ENCODE data around the gene IGSF11. TPM values are rescaled to one million over a fixed set of nuclear protein-coding genes. Genes with fewer than 3 reads are reported as not detected.

IGSF11 gene
- polyA plus RNA-seq, 3 donors: not detected

DNA sequence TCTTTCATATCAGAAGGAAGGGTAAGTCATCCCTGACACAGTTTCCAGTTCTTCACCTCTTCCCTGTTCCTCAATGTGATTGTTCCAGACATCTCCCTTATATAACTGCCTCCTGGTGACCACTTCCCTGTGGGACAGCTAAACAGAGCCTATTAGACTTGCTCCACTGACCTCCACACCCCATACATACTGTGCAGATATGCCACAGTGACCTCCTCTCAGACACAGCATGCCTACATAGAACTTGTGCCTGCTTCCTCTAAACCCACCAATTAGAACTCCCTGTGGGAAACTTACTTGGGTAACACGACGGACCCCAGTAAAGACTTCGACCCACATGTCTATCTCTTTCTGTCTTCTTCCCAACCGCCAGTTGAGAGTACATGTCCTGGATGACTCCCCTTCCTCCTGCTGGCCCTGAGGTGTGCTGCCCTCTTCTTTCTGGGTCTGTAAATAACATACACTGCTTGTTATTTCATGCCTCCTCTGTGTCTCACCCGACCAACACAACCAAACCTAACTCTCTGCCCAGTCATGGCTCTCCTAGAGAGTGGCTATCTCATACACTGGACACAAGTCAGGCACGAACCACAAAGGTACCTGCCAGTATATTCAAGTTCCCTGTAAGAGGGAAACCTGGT lies 53.0 kb downstream of the IGSF11 start:
- peaks cover 0 to 11% (median 4%) of the 10 kb centered on the region in 7 donors for H3K9me3 Mint-ChIP-seq
- no peak overlapping the region for H3K4me2 ChIP-seq (replicated peaks; ENCODE audit: extremely low read depth, low read length, poor library complexity, severe bottlenecking)
- H2AFZ ChIP-seq (ENCODE audit: insufficient read depth, low read depth, low read length, poor library complexity, severe bottlenecking): no peak overlapping the region
- H3K4me1 ChIP-seq (ENCODE audit: control insufficient read depth in 1 of 2, insufficient read depth in 2 of 2, low read length in 2 of 2): no peaks in the 10 kb centered on the region
- no peak overlapping the region for H3K4me3 ChIP-seq (replicated peaks in 1 of 3; ENCODE audit: low read depth in 2 of 3, low read length in 3 of 3)
- no peaks in the 10 kb centered on the region for H3K27me3 ChIP-seq (ENCODE audit: control insufficient read depth in 2 of 2, insufficient read depth in 2 of 2, low read length in 2 of 2)
- DNase-seq: no peak
- H3K9me3 ChIP-seq (replicated peaks in 1 of 2; ENCODE audit: control insufficient read depth in 1 of 2, insufficient read depth in 1 of 2, low read length in 2 of 2): peaks cover 0 to 6% of the 10 kb centered on the region in 2 donors
- TF ChIP-seq, protein P1, sequence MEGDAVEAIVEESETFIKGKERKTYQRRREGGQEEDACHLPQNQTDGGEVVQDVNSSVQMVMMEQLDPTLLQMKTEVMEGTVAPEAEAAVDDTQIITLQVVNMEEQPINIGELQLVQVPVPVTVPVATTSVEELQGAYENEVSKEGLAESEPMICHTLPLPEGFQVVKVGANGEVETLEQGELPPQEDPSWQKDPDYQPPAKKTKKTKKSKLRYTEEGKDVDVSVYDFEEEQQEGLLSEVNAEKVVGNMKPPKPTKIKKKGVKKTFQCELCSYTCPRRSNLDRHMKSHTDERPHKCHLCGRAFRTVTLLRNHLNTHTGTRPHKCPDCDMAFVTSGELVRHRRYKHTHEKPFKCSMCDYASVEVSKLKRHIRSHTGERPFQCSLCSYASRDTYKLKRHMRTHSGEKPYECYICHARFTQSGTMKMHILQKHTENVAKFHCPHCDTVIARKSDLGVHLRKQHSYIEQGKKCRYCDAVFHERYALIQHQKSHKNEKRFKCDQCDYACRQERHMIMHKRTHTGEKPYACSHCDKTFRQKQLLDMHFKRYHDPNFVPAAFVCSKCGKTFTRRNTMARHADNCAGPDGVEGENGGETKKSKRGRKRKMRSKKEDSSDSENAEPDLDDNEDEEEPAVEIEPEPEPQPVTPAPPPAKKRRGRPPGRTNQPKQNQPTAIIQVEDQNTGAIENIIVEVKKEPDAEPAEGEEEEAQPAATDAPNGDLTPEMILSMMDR (IDR thresholded peaks at IDR 0.05): no peak
- no peaks in the 10 kb centered on the region for H4K20me1 ChIP-seq (ENCODE audit: insufficient read depth, low read length)
- intact Hi-C loops (cut with micrococcal nuclease): no loop called here
- H3K27ac ChIP-seq (ENCODE audit: low read depth in 1 of 2, low read length in 2 of 2): no peak overlapping the region
- H3K27me3 Mint-ChIP-seq (ENCODE audit: low read depth in 3 of 3): peaks cover 0 to 4% (median 0%) of the 10 kb centered on the region in 3 donors
- 89% methylated on average over 6 of the region's 6 CpGs for WGBS (ENCODE audit: insufficient coverage)
- no peaks in the 10 kb centered on the region for H3K36me3 Mint-ChIP-seq
- H3K36me3 ChIP-seq (replicated peaks in 1 of 2; ENCODE audit: control insufficient read depth in 1 of 2, insufficient read depth in 2 of 2, low read length in 2 of 2): no peaks in the 10 kb centered on the region
- no peak overlapping the region for H3K4me3 Mint-ChIP-seq
- H3K79me2 ChIP-seq (ENCODE audit: insufficient read depth, low read length): no peaks in the 10 kb centered on the region
- no peak overlapping the region for H3K9ac ChIP-seq (ENCODE audit: insufficient read depth, low read length, poor library complexity, severe bottlenecking)
- H3K27ac Mint-ChIP-seq: peak overlapping the region in 1 of 7 donors; percentile 18
- no peaks in the 10 kb centered on the region for H3K4me1 Mint-ChIP-seq

DNA sequence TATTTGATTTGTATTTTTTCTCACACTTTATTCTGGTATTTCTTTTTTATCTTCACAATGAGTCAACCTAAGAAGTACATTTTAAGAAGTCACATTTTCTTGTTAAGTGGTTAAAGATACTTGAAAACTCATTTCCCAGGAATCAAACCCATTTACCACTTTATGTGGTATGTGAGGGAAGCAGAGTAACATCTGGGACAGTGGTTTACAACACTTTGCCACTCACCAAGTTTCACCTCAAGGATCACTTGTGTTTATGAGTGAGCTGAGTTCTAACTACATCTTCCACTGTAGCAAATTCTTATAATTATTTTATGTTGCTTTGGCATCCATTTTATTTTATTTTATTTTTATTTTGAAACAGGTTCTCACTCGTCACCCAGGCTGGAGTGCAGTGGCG lies 53.8 kb downstream of the IGSF11 start:
- no peaks in the 10 kb centered on the region for H3K27me3 ChIP-seq (ENCODE audit: control insufficient read depth in 2 of 2, insufficient read depth in 2 of 2, low read length in 2 of 2)
- no peaks in the 10 kb centered on the region for H3K36me3 ChIP-seq (replicated peaks in 1 of 2; ENCODE audit: control insufficient read depth in 1 of 2, insufficient read depth in 2 of 2, low read length in 2 of 2)
- H3K27me3 Mint-ChIP-seq (ENCODE audit: low read depth in 3 of 3): peaks cover 0 to 4% (median 0%) of the 10 kb centered on the region in 3 donors
- H2AFZ ChIP-seq (ENCODE audit: insufficient read depth, low read depth, low read length, poor library complexity, severe bottlenecking): no peak overlapping the region
- intact Hi-C loops (cut with micrococcal nuclease): no loop called here
- H3K4me3 ChIP-seq (replicated peaks in 1 of 3; ENCODE audit: low read depth in 2 of 3, low read length in 3 of 3): no peak overlapping the region
- H3K27ac Mint-ChIP-seq: no peak overlapping the region
- WGBS (ENCODE audit: insufficient coverage): no CpG with 5 or more reads among the region's 2 CpGs
- no peak overlapping the region for H3K4me3 Mint-ChIP-seq
- H3K4me1 ChIP-seq (ENCODE audit: control insufficient read depth in 1 of 2, insufficient read depth in 2 of 2, low read length in 2 of 2): no peaks in the 10 kb centered on the region
- H3K9ac ChIP-seq (ENCODE audit: insufficient read depth, low read length, poor library complexity, severe bottlenecking): no peak overlapping the region
- no peaks in the 10 kb centered on the region for H3K79me2 ChIP-seq (ENCODE audit: insufficient read depth, low read length)
- no peak overlapping the region for H3K27ac ChIP-seq (ENCODE audit: low read depth in 1 of 2, low read length in 2 of 2)
- H3K9me3 Mint-ChIP-seq: peaks cover 0 to 10% (median 4%) of the 10 kb centered on the region in 7 donors
- H3K4me1 Mint-ChIP-seq: no peaks in the 10 kb centered on the region
- no peak overlapping the region for H3K4me2 ChIP-seq (replicated peaks; ENCODE audit: extremely low read depth, low read length, poor library complexity, severe bottlenecking)
- no peaks in the 10 kb centered on the region for H3K36me3 Mint-ChIP-seq
- H4K20me1 ChIP-seq (ENCODE audit: insufficient read depth, low read length): no peaks in the 10 kb centered on the region
- peaks cover 0 to 6% of the 10 kb centered on the region in 2 donors for H3K9me3 ChIP-seq (replicated peaks in 1 of 2; ENCODE audit: control insufficient read depth in 1 of 2, insufficient read depth in 1 of 2, low read length in 2 of 2)
- no peak for DNase-seq
- TF ChIP-seq, protein P1 (IDR thresholded peaks at IDR 0.05): no peak
